Activated T-cell treated with anti-CD3 and anti-CD28 coated beads, Interleukin-2, amount 50 U/mL, for 72 hours (primary cell): ENCODE measurements around the gene FAM171A1. TPM values are rescaled to one million over a fixed set of nuclear protein-coding genes. Genes with fewer than 3 reads are reported as not detected.
"Not testable (repeated sequence)": the region's sequence is repeated elsewhere in the genome, so short reads cannot be mapped to it uniquely, and the experiment has no call there.

ENCODE experiments used
- ATAC-seq, 2 donors: fragments of 150-1000 bp; cut with Tn5 transposase; replicated peaks in 1 of 2; 2 replicates each; pipeline ENCODE4 v1.10.0; 2021; ENCODE audit warnings: moderate library complexity in 2 of 2, mild to moderate bottlenecking in 1 of 2
- DNase-seq, 2 donors: peaks; one replicate each; pipeline ENCODE4 v3.0.0; 2021 to 2022; ENCODE audit warnings: mixed read lengths in 1 of 2
- H3K27ac Mint-ChIP-seq: one replicate; pipeline ENCODE4 v1.8.0; 2022; ENCODE audit warnings: mild to moderate bottlenecking, moderate library complexity, mixed read lengths
- H3K27me3 Mint-ChIP-seq: one replicate; pipeline ENCODE4 v1.8.0; 2022; ENCODE audit warnings: low read depth, mixed read lengths
- H3K36me3 Mint-ChIP-seq, 2 donors: one replicate each; pipeline ENCODE4 v1.8.0; 2022; ENCODE audit warnings: mixed read lengths in 2 of 2, mild to moderate bottlenecking in 1 of 2; ENCODE audit not compliant: insufficient read depth in 2 of 2
- H3K4me1 Mint-ChIP-seq: one replicate; pipeline ENCODE4 v1.8.0; 2022; ENCODE audit warnings: low read depth, mixed read lengths
- H3K4me3 Mint-ChIP-seq, 2 donors: one replicate each; pipeline ENCODE4 v1.8.0; 2022; ENCODE audit warnings: mild to moderate bottlenecking in 2 of 2, mixed read lengths in 2 of 2, moderate library complexity in 2 of 2
- H3K9me3 Mint-ChIP-seq, 2 donors: one replicate each; pipeline ENCODE4 v1.8.0; 2022; ENCODE audit warnings: mixed read lengths in 2 of 2
- total RNA-seq, 2 donors: library from RNA; stranded (reverse); gene quantifications; one replicate each; pipeline ENCODE4 v1.2.3, GENCODE V29; 2022

The FAM171A1 gene
- total RNA-seq, 2 donors from 2014 or later, result 4.2 to 6.2 TPM

- Mint-ChIP-seq H3K4me3 (no peak overlapping the region), H3K27ac (no peak overlapping the region), H3K27me3 (peaks cover 30% of the 10 kb centered on the region), H3K36me3 (no peaks in the 10 kb centered on the region), H3K9me3 (no peaks in the 10 kb centered on the region), H3K4me1 (peaks cover 16% of the 10 kb centered on the region)
- ATAC-seq (no peak), DNase-seq (no peak)
These were observed 23.9 kb downstream of the FAM171A1 start for GRCh38 chr10:15347150-15347549.

- Mint-ChIP-seq H3K36me3 (no peaks in the 10 kb centered on the region), H3K27me3 (peaks cover 28% of the 10 kb centered on the region), H3K4me1 (peaks cover 16% of the 10 kb centered on the region), H3K27ac (no peak overlapping the region), H3K9me3 (no peaks in the 10 kb centered on the region), H3K4me3 (no peak overlapping the region)
- ATAC-seq (no peak), DNase-seq (no peak)
These were observed 24.5 kb downstream of the FAM171A1 start for GRCh38 chr10:15346440-15347141.

- H3K4me1 Mint-ChIP-seq, result peaks cover 6% of the 10 kb centered on the region
- DNase-seq (no peak), ATAC-seq (no peak)
- no peak overlapping the region for H3K4me3 Mint-ChIP-seq
- no peaks in the 10 kb centered on the region for H3K36me3 Mint-ChIP-seq
- no peaks in the 10 kb centered on the region for H3K9me3 Mint-ChIP-seq
- no peak overlapping the region for H3K27ac Mint-ChIP-seq
- peaks cover 18% of the 10 kb centered on the region for H3K27me3 Mint-ChIP-seq
These were observed 25.6 kb downstream of the FAM171A1 start for GRCh38 chr10:15345450-15345849.

GRCh38 chr10:15344876-15345285 is 26.2 kb downstream of the FAM171A1 start:
- DNase-seq, result no peak
- Mint-ChIP-seq H3K27ac (no peak overlapping the region), H3K4me1 (peaks cover 6% of the 10 kb centered on the region), H3K36me3 (no peaks in the 10 kb centered on the region), H3K27me3 (peaks cover 18% of the 10 kb centered on the region), H3K4me3 (no peak overlapping the region), H3K9me3 (no peaks in the 10 kb centered on the region)
- ATAC-seq, result no peak

GRCh38 chr10:15344256-15344875 is 26.7 kb downstream of the FAM171A1 start:
- Mint-ChIP-seq H3K27me3 (peaks cover 12% of the 10 kb centered on the region), H3K4me1 (peaks cover 6% of the 10 kb centered on the region), H3K4me3 (no peak overlapping the region), H3K27ac (no peak overlapping the region), H3K9me3 (no peaks in the 10 kb centered on the region), H3K36me3 (no peaks in the 10 kb centered on the region)
- no peak for DNase-seq
- no peak for ATAC-seq

- Mint-ChIP-seq H3K36me3 (no peaks in the 10 kb centered on the region), H3K27ac (no peak overlapping the region), H3K9me3 (no peaks in the 10 kb centered on the region), H3K4me1 (peaks cover 6% of the 10 kb centered on the region), H3K4me3 (no peak overlapping the region), H3K27me3 (peaks cover 5% of the 10 kb centered on the region)
- ATAC-seq, result no peak
- no peak for DNase-seq
These were observed 28.1 kb downstream of the FAM171A1 start for GRCh38 chr10:15342970-15343369.

GRCh38 chr10:15341502-15342128 is 29.5 kb downstream of the FAM171A1 start:
- ATAC-seq (no peak), DNase-seq (no peak)
- Mint-ChIP-seq H3K27ac (no peak overlapping the region), H3K27me3 (peaks cover 5% of the 10 kb centered on the region), H3K9me3 (no peaks in the 10 kb centered on the region), H3K36me3 (no peaks in the 10 kb centered on the region), H3K4me3 (no peak overlapping the region), H3K4me1 (peaks cover 6% of the 10 kb centered on the region)

GRCh38 chr10:15339892-15340291 is 31.2 kb downstream of the FAM171A1 start:
- Mint-ChIP-seq H3K9me3 (no peaks in the 10 kb centered on the region), H3K4me1 (peaks cover 3% of the 10 kb centered on the region), H3K36me3 (no peaks in the 10 kb centered on the region), H3K4me3 (no peak overlapping the region), H3K27ac (no peak overlapping the region), H3K27me3 (peaks cover 5% of the 10 kb centered on the region)
- ATAC-seq (no peak), DNase-seq (no peak)

- not testable (repeated sequence) for H3K4me3 Mint-ChIP-seq, H3K27me3 Mint-ChIP-seq, H3K4me1 Mint-ChIP-seq, H3K27ac Mint-ChIP-seq, ATAC-seq, H3K9me3 Mint-ChIP-seq, DNase-seq, H3K36me3 Mint-ChIP-seq
These were observed 33.6 kb downstream of the FAM171A1 start for GRCh38 chr10:15337441-15337923.

- ATAC-seq, result no peak
- Mint-ChIP-seq H3K27ac (no peak overlapping the region), H3K4me1 (no peaks in the 10 kb centered on the region)
These were observed 34.9 kb downstream of the FAM171A1 start for GRCh38 chr10:15336211-15336610.

GRCh38 chr10:15335508-15335907 is 35.6 kb downstream of the FAM171A1 start:
- Mint-ChIP-seq H3K27ac (no peak overlapping the region), H3K4me1 (no peaks in the 10 kb centered on the region), H3K4me3 (no peak overlapping the region), H3K27me3 (no peaks in the 10 kb centered on the region), H3K36me3 (no peaks in the 10 kb centered on the region), H3K9me3 (no peaks in the 10 kb centered on the region)
- ATAC-seq (no peak), DNase-seq (no peak)

More at GRCh38 chr10:15336211-15336610, 34.9 kb downstream of the FAM171A1 start:
- no peaks in the 10 kb centered on the region for H3K36me3 Mint-ChIP-seq
- DNase-seq, result no peak
- H3K4me3 Mint-ChIP-seq, result no peak overlapping the region
- H3K9me3 Mint-ChIP-seq, result no peaks in the 10 kb centered on the region
- no peaks in the 10 kb centered on the region for H3K27me3 Mint-ChIP-seq

GRCh38 chr10:15334650-15335323 is 36.3 kb downstream of the FAM171A1 start:
- no peak for ATAC-seq
- Mint-ChIP-seq H3K27me3 (no peaks in the 10 kb centered on the region), H3K36me3 (no peaks in the 10 kb centered on the region), H3K4me3 (no peak overlapping the region), H3K9me3 (no peaks in the 10 kb centered on the region), H3K4me1 (no peaks in the 10 kb centered on the region), H3K27ac (no peak overlapping the region)
- DNase-seq, result no peak
